T-helper 2 cell treated with Interferon-gamma antibody and Interleukin-4, amounts not matched to agents 100 ng/mL and 5 ng/mL, for 36 hours (primary cell): ENCODE measurements around the gene FARP1. TPM values are rescaled to one million over a fixed set of nuclear protein-coding genes. Genes with fewer than 3 reads are reported as not detected.

Experiments used
- intact Hi-C: fragments of 100-400 bp; cut with micrococcal nuclease; formaldehyde crosslinking; loops from one replicate; pipeline ENCODE4 v1.15.1; 2023
- total RNA-seq: library from RNA; stranded (reverse); gene quantifications from 2 replicates; pipeline ENCODE4 v1.2.3, GENCODE V29; 2022

The FARP1 gene
- total RNA-seq, 1 donor from 2014 or later, result 0.57 TPM

- intact Hi-C loops, result no loop called here
Observed at GRCh38 chr13:98199480-98199879, 56.6 kb downstream of the FARP1 start.

GRCh38 chr13:98200211-98200878 is 57.5 kb downstream of the FARP1 start:
- intact Hi-C loops, result no loop called here

GRCh38 chr13:98201189-98201588 is 58.3 kb downstream of the FARP1 start:
- intact Hi-C loops, result no loop called here

- intact Hi-C loops, result no loop called here
Observed at GRCh38 chr13:98201984-98202383, 59.1 kb downstream of the FARP1 start.

GRCh38 chr13:98203646-98204326 is 60.9 kb downstream of the FARP1 start:
- intact Hi-C loops, result no loop called here

DNA sequence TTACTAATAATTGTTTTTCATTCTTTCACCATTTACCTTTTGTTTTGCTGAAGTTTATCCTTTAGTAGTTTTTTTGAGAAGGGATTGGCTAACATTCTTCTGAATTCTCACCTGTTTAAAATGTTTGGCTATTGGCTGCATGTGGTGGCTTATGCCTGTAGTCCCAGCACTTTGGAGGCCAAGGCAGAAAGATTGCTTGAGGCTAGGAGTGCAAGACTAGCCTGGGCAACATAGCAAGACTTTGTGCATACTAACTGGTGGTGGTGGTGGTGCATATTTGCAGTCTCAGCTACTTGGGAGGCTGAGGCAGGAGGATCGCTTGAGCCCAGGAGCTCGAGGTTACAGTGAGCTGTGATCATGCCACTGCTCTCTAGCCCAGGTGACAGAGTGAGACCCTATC is 61.7 kb downstream of the FARP1 start:
- intact Hi-C loops, result no loop called here

DNA sequence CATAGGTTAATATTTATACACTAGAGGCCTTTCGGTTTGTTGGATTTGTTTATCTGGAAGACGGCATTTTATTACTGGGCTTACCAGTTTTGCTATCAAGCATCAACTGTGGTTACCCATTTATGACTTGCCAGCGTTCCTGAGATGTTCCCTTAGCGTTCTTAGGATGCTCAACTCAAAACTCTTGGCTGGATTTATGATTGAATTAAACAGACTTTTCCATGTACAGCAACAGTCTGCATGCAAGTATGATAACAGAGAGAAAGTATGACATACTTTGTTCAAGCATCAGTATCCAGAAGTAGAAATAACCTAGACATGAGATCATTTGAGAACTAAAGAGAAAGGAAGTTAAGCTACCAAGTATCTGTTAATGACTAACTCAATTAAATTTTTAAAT is 64.1 kb downstream of the FARP1 start:
- intact Hi-C loops, result no loop called here

GRCh38 chr13:98207416-98207815 is 64.5 kb downstream of the FARP1 start:
- intact Hi-C loops, result no loop called here

DNA sequence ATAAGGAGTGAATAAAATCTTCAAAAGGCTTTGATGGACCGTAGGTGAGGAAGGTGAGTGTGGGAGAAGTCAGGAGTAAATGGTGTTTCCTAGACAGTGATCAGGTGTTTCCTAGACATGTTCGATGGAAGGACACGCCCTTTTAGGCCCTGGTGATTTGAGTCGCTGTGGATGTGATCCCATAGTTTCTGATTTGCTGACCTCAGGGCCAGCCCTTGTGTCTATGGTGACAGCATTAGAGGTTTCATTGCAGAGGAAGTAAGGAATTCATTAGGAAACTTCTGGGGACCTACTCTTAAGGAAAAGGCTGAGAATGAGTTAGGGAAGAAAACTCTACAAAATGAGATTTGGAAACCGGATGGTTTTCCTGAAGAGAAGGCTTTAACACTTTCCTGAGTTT is 65.7 kb downstream of the FARP1 start:
- intact Hi-C loops, result no loop called here

DNA sequence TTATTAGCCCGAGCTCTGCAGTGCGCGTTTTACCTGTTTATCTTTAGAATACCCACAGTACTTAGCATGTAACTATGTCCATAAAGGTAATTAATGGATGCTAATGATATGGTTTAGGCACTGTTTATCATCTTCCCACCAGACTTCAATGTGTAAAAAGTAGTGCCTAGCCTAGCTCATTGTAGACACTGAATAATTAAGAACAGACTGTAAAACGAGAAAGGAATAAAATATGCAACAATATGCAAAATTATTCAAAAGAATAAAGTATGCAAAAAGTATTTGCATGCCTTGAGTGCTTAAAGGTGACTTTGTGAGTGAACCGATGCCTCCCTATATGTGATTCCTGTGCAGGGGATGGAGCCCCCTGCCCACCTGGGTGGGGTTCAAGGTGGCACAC is 69.9 kb downstream of the FARP1 start:
- intact Hi-C loops, result no loop called here

DNA sequence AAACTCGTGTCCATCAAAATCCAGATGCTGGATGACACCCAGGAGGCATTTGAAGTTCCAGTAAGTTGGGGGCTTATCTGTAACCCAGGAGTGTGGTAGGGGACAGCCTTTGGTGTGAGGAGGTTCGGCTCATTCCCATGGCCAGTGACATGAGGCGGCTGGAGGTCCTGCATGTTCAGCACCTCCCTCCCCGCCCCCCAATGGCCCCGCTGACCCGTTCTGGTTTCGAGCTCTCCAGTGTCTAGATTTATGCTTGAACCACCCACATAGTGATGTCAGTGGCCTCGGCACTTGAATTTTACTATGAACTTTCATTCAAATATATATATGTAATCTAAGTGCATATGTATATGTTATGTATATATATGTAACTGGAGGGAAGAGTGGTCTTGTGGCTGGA is 70.5 kb downstream of the FARP1 start:
- intact Hi-C loops, result no loop called here

GRCh38 chr13:98214008-98214643 is 71.2 kb downstream of the FARP1 start:
- intact Hi-C loops, result no loop called here

GRCh38 chr13:98214707-98215106 is 71.8 kb downstream of the FARP1 start:
- intact Hi-C loops, result no loop called here

- intact Hi-C loops, result no loop called here
Observed at GRCh38 chr13:98215508-98215907, 72.6 kb downstream of the FARP1 start.

GRCh38 chr13:98216135-98216565 is 73.3 kb downstream of the FARP1 start:
- intact Hi-C loops, result no loop called here

GRCh38 chr13:98216711-98217285 is 73.9 kb downstream of the FARP1 start:
- intact Hi-C loops, result no loop called here

DNA sequence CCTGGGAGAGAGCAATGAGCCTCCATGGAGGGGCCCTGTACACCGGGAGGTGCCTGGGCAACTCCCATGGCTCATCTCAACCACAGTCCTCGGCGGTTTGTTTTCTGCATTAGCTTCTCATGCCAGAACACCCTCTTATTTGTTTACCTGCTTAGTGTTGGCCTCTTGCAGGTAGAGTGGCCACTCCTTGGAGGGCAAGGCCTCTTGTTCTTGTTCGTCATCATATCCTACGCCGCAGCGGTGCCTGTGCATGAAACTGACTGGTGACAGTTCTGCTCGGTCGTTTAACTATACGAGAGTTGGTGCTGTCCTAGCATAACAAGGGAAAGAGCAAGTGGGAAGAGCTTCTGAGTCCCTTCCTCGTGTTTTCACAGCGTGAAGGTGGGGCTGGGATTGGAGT is 74.7 kb downstream of the FARP1 start:
- intact Hi-C loops, result no loop called here

- intact Hi-C loops, result no loop called here
Observed at GRCh38 chr13:98219685-98220084, 76.8 kb downstream of the FARP1 start.

- intact Hi-C loops, result no loop called here
Observed at GRCh38 chr13:98220271-98220791, 77.4 kb downstream of the FARP1 start.

DNA sequence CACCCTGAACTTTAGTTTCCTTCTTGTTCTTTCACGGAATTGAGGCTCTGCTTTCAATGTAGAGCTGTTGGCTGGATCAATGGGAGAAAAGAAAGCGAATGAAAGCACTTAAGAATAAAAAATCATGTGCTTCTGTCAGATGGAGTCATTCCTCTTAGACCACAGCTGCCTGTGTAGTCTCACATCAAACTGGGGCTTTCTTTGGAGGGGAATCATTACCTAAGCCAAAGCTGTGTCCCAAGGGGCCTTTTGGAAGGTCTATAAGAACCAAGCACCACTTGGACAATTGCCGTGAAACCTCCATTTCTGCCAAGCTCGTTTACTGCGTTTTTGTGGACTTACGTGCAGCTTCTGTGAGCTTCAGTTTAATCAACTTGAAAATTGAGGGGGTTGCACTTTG is 78.3 kb downstream of the FARP1 start:
- intact Hi-C loops, result no loop called here

GRCh38 chr13:98222081-98222554 is 79.2 kb downstream of the FARP1 start:
- intact Hi-C loops, result no loop called here

DNA sequence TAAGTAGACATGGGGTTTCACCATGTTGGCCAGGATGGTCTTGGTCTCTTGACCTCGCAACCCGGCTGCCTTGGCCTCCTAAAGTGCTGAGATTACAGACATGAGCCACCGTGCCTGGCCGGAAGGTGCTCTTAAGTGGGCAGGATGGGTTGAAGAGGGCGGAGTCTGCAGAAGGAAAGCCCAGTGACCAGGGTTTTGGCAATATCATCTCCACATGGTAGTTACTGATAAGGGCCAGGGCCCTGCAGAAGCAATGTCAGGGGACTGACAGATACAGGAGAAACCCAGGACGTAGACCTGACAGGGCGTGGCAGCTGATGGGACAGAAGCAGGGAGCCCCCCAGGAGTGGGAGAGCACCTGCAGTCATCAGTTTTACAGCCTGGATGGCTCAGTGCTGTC is 79.9 kb downstream of the FARP1 start:
- intact Hi-C loops, result no loop called here
